Mucosa of descending colon (tissue), 3 donors: ENCODE data around the gene TMCO4. TPM values are rescaled to one million over a fixed set of nuclear protein-coding genes. Genes with fewer than 3 reads are reported as not detected.
"Not testable (repeated sequence)": the region's sequence is repeated elsewhere in the genome, so short reads cannot be mapped to it uniquely, and the experiment has no call there.

ENCODE experiments used
- ATAC-seq: fragments of 200-7000 bp; cut with Tn5 transposase; one replicate; pipeline ENCODE4 v1.9.1; 2020; ENCODE audit warnings: mild to moderate bottlenecking, moderate library complexity
- DNase-seq, 3 donors: peaks; one replicate each; pipeline ENCODE4 v3.0.0-alpha.2; 2020
- H3K36me3 ChIP-seq: fragments of 200-600 bp; one replicate; pipeline ENCODE4 v1.8.0; 2021; ENCODE audit warnings: low read depth, mild to moderate bottlenecking
- H3K4me1 ChIP-seq: fragments of 200-600 bp; one replicate; pipeline ENCODE4 v1.8.0; 2021; ENCODE audit warnings: low read depth, mild to moderate bottlenecking
- H3K4me3 ChIP-seq: fragments of 200-600 bp; one replicate; pipeline ENCODE4 v1.8.0; 2021; ENCODE audit warnings: mild to moderate bottlenecking
- H3K9me3 ChIP-seq: fragments of 200-600 bp; one replicate; pipeline ENCODE4 v1.8.0; 2021; ENCODE audit warnings: mild to moderate bottlenecking
- CTCF ChIP-seq: fragments of 200-600 bp; IDR thresholded peaks from one replicate; pipeline ENCODE4 v1.8.0; 2022; ENCODE audit warnings: antibody characterized with exemption, mild to moderate bottlenecking
- intact Hi-C, 2 donors: fragments of 100-400 bp; cut with DNase I in 1 of 2; cut with micrococcal nuclease in 1 of 2; formaldehyde crosslinking; loops; one replicate each; pipeline versions ENCODE4 v1.11.0 to v1.11.1; 2022; cut with DNase I, micrococcal nuclease
- total RNA-seq, 3 donors: library from RNA; stranded (reverse); fragmentation: NEBNext Ultra II Directional in 2 of 3; extraction: Animal tissue kit (Norgen Biotek cat#: 25700) in 2 of 3; gene quantifications; one replicate each; pipeline versions ENCODE4 v1.2.1 to v1.2.4, GENCODE V29; 2021 to 2023
- donor health status: DM: no; HTN: no; CAD: no; lungs with moderate emphysema.
- donor health status: DM: no; HTN: no; CAD: no.
- donor health status: DM: no; HTN: yes; CAD: no.

TMCO4 gene
- total RNA-seq, 3 donors from 2014 or later: 27.9 to 42.8 (median 31.9) TPM

GRCh38 chr1:19824541-19824940 is 24.8 kb upstream of the TMCO4 start:
- TF ChIP-seq CTCF: no peak
- ATAC-seq (no peak), DNase-seq (no peak)
- no peaks in the 10 kb centered on the region for H3K36me3 ChIP-seq
- intact Hi-C loops: no loop called here
- no peaks in the 10 kb centered on the region for H3K4me1 ChIP-seq
- H3K4me3 ChIP-seq: no peak overlapping the region
- H3K9me3 ChIP-seq: no peaks in the 10 kb centered on the region

- no peak for ATAC-seq
- TF ChIP-seq CTCF: no peak
- Histone ChIP-seq H3K36me3 (no peaks in the 10 kb centered on the region), H3K4me3 (no peak overlapping the region), H3K9me3 (no peaks in the 10 kb centered on the region), H3K4me1 (no peaks in the 10 kb centered on the region)
- DNase-seq: no peak
- intact Hi-C loops: no loop called here
These were observed 24.3 kb upstream of the TMCO4 start for GRCh38 chr1:19824036-19824435.

- intact Hi-C loops: loop anchor here in 1 of 2 donors (10.0 kb wide), 1 partner anchor 45 kb away; no protein-coding TSS in a partner anchor
- TF ChIP-seq CTCF: no peak
- H3K9me3 ChIP-seq: no peaks in the 10 kb centered on the region
- DNase-seq (no peak), ATAC-seq (no peak)
- no peak overlapping the region for H3K4me3 ChIP-seq
- peaks cover 3% of the 10 kb centered on the region for H3K36me3 ChIP-seq
- H3K4me1 ChIP-seq: peaks cover 10% of the 10 kb centered on the region
These were observed 20.0 kb upstream of the TMCO4 start for GRCh38 chr1:19819701-19820100.

DNA sequence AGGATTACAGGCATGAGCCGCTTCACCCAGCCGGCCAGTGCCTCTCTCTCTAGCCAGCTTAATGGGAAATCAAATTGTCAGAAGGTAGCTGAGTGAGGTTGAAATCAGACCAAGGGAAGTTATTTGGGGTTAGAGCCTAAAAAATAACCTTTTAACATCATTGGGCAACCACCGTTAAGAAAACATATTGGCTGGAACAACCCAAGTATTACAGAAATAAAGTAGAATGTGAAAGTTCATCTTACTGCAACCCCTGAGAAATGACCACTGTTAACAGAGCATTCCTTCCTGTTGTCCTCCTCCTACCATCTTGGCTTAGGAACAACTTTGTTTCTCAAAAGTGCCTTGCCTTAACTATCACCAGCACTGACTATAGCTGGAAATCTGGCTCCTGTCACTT is 18.6 kb upstream of the TMCO4 start:
- no peaks in the 10 kb centered on the region for H3K9me3 ChIP-seq
- DNase-seq: no peak
- peaks cover 3% of the 10 kb centered on the region for H3K36me3 ChIP-seq
- peaks cover 10% of the 10 kb centered on the region for H3K4me1 ChIP-seq
- intact Hi-C loops: loop anchor here in 1 of 2 donors (10.0 kb wide), 1 partner anchor 46 kb away; no protein-coding TSS in a partner anchor
- no peak overlapping the region for H3K4me3 ChIP-seq
- no peak for TF ChIP-seq CTCF
- no peak for ATAC-seq

GRCh38 chr1:19817160-19817559 is 17.4 kb upstream of the TMCO4 start:
- peaks cover 3% of the 10 kb centered on the region for H3K36me3 ChIP-seq
- H3K9me3 ChIP-seq: no peaks in the 10 kb centered on the region
- no peak for ATAC-seq
- no peak for DNase-seq
- intact Hi-C loops: loop anchor here in 1 of 2 donors (10.0 kb wide), 1 partner anchor 48 kb away; no protein-coding TSS in a partner anchor
- no peak overlapping the region for H3K4me3 ChIP-seq
- TF ChIP-seq CTCF: no peak
- H3K4me1 ChIP-seq: peaks cover 10% of the 10 kb centered on the region

DNA sequence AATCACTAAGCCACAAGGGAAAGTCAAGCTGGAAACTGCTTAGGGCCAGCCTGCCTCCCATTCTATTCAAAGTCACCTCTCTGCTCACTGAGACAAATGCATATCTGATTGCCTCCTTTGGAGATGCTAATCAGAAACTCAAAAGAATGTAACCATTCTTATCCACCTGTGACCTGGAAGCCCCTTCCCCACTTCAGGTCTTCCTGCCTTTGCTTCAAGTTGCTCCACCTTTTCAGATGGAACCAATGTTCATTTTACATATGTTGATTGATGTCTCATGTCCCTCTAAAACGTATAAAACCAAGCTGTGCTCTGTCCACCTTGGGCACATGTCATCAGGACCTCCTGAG is 17.0 kb upstream of the TMCO4 start:
- H3K4me1 ChIP-seq: peaks cover 10% of the 10 kb centered on the region
- intact Hi-C loops: loop anchor here in 1 of 2 donors (10.0 kb wide), 1 partner anchor 48 kb away; no protein-coding TSS in a partner anchor
- not testable (repeated sequence) for H3K9me3 ChIP-seq, ATAC-seq, H3K4me3 ChIP-seq, H3K36me3 ChIP-seq, DNase-seq
